Activated CD4-positive, alpha-beta T cell treated with anti-CD3 and anti-CD28 coated beads for 48 hours (primary cell): Measurements from ENCODE around the gene EFR3B.
"Not testable (repeated sequence)": the region's sequence is repeated elsewhere in the genome, so short reads cannot be mapped to it uniquely, and the experiment has no call there.

Experiments
- DNase-seq: peaks from one replicate; pipeline ENCODE4 v3.0.0-alpha.2; 2020

Gene EFR3B

GRCh38 chr2:25041928-25042320 lies at the start of gene EFR3B:
TSS of gene EFR3B (plus strand) at chr2:25042076. CDS start at chr2:25042313, 237 bp downstream.
- peak; percentile 92 for DNase-seq

GRCh38 chr2:24993406-24994145 lies 48.3 kb upstream of the EFR3B start:
- DNase-seq: no peak

GRCh38 chr2:24994146-24994724 lies 47.6 kb upstream of the EFR3B start:
- no peak for DNase-seq

GRCh38 chr2:24999097-24999496 lies 42.8 kb upstream of the EFR3B start:
- not testable (repeated sequence) for DNase-seq

GRCh38 chr2:25000036-25000435 lies 41.8 kb upstream of the EFR3B start:
- no peak for DNase-seq

GRCh38 chr2:25000503-25001324 lies 41.2 kb upstream of the EFR3B start:
- DNase-seq: no peak

- no peak for DNase-seq
Measured at GRCh38 chr2:25001325-25001637, 40.6 kb upstream of the EFR3B start.

- DNase-seq: no peak
Measured at GRCh38 chr2:25002066-25002465, 39.8 kb upstream of the EFR3B start.

- DNase-seq: no peak
Measured at GRCh38 chr2:25009954-25010353, 31.9 kb upstream of the EFR3B start.

GRCh38 chr2:25011342-25011741 lies 30.5 kb upstream of the EFR3B start:
- DNase-seq: not testable (repeated sequence)

GRCh38 chr2:25014631-25015030 lies 27.2 kb upstream of the EFR3B start:
- DNase-seq: no peak

GRCh38 chr2:25018681-25019080 lies 23.2 kb upstream of the EFR3B start:
- DNase-seq: no peak

- no peak for DNase-seq
Measured at GRCh38 chr2:25021791-25022362, 20.0 kb upstream of the EFR3B start.

- DNase-seq: no peak
Measured at GRCh38 chr2:25023333-25023732, 18.5 kb upstream of the EFR3B start.

- no peak for DNase-seq
Measured at GRCh38 chr2:25025229-25026007, 16.5 kb upstream of the EFR3B start.

GRCh38 chr2:25026008-25026530 lies 15.8 kb upstream of the EFR3B start:
- DNase-seq: no peak

GRCh38 chr2:25029183-25029554 lies 12.7 kb upstream of the EFR3B start:
- no peak for DNase-seq

GRCh38 chr2:25030702-25031101 lies 11.2 kb upstream of the EFR3B start:
- no peak for DNase-seq

GRCh38 chr2:25032094-25032493 lies 9.8 kb upstream of the EFR3B start:
- DNase-seq: no peak

- no peak for DNase-seq
Measured at GRCh38 chr2:25032901-25033300, 9.0 kb upstream of the EFR3B start.

- DNase-seq: no peak
Measured at GRCh38 chr2:25034081-25034480, 7.8 kb upstream of the EFR3B start.

GRCh38 chr2:25035537-25036220 lies 6.2 kb upstream of the EFR3B start:
- no peak for DNase-seq
